Measurements from ENCODE around the gene RNF169. TPM values are rescaled to one million over a fixed set of nuclear protein-coding genes. Genes with fewer than 3 reads are reported as not detected.
"Not testable (repeated sequence)": the region's sequence is repeated elsewhere in the genome, so short reads cannot be mapped to it uniquely, and the experiment has no call there.

Gene RNF169
- total RNA-seq, 1 experiment from 2014 or later, result 28.0 TPM

GRCh38 chr11:74820763-74821162, 72.1 kb downstream of the RNF169 start:
- Histone ChIP-seq H3K27me3 (replicated peaks; ENCODE audit: control insufficient read depth, insufficient read depth, low read length) (no peaks in the 10 kb centered on the region), H3K4me3 (ENCODE audit: low read depth, low read length) (no peak overlapping the region), H3K9me3 (peaks cover 20% of the 10 kb centered on the region), H3K4me1 (peaks cover 28% of the 10 kb centered on the region), H3K36me3 (ENCODE audit: control insufficient read depth, insufficient read depth, low read length) (peaks cover 2% of the 10 kb centered on the region)
- ChIA-PET POLR2A (no interaction called here), CTCF (interaction anchor here (0.6 kb wide), 1 partner anchor 1305 kb away, joined by 6 read pairs; no protein-coding TSS in a partner anchor)
- H3K36me3 Mint-ChIP-seq (ENCODE audit: insufficient read depth, unreplicated experiment), result peaks cover 67% of the 10 kb centered on the region
- peaks cover 43% of the 10 kb centered on the region for H3K9me3 Mint-ChIP-seq (ENCODE audit: unreplicated experiment)
- DNase-seq, result no peak
- no TSS peak for BruUV-seq (replicated peaks)
- no peak overlapping the region for H3K4me3 Mint-ChIP-seq (ENCODE audit: unreplicated experiment)
- H3K27ac Mint-ChIP-seq (ENCODE audit: unreplicated experiment), result peak overlapping the region; percentile 51
- H3K4me1 Mint-ChIP-seq (ENCODE audit: low read depth, unreplicated experiment), result peaks cover 37% of the 10 kb centered on the region
- intact Hi-C loops (cut with micrococcal nuclease; ENCODE audit: unreplicated experiment), result no loop called here
- TF ChIP-seq CTCF (IDR thresholded peaks at IDR 0.05; ENCODE audit: insufficient read depth in 1 of 2, low read depth in 1 of 2, low read length in 1 of 2, severe bottlenecking in 1 of 2, unreplicated experiment in 1 of 2), result no peak
- no peaks in the 10 kb centered on the region for H3K27me3 Mint-ChIP-seq (ENCODE audit: insufficient read depth, unreplicated experiment)

GRCh38 chr11:74822170-74822569, 73.5 kb downstream of the RNF169 start:
- no TSS peak for BruUV-seq (replicated peaks)
- ChIA-PET POLR2A (no interaction called here), CTCF (no interaction called here)
- Histone ChIP-seq H3K27me3 (replicated peaks; ENCODE audit: control insufficient read depth, insufficient read depth, low read length) (no peaks in the 10 kb centered on the region), H3K4me1 (peaks cover 16% of the 10 kb centered on the region), H3K36me3 (ENCODE audit: control insufficient read depth, insufficient read depth, low read length) (peaks cover 14% of the 10 kb centered on the region), H3K4me3 (ENCODE audit: low read depth, low read length) (no peak overlapping the region), H3K9me3 (peaks cover 34% of the 10 kb centered on the region)
- Mint-ChIP-seq H3K36me3 (ENCODE audit: insufficient read depth, unreplicated experiment) (peaks cover 70% of the 10 kb centered on the region), H3K4me3 (ENCODE audit: unreplicated experiment) (no peak overlapping the region), H3K4me1 (ENCODE audit: low read depth, unreplicated experiment) (peaks cover 27% of the 10 kb centered on the region), H3K9me3 (ENCODE audit: unreplicated experiment) (peaks cover 48% of the 10 kb centered on the region), H3K27me3 (ENCODE audit: insufficient read depth, unreplicated experiment) (no peaks in the 10 kb centered on the region), H3K27ac (ENCODE audit: unreplicated experiment) (no peak overlapping the region)
- intact Hi-C loops (cut with micrococcal nuclease; ENCODE audit: unreplicated experiment), result no loop called here
- TF ChIP-seq CTCF (IDR thresholded peaks at IDR 0.05; ENCODE audit: insufficient read depth in 1 of 2, low read depth in 1 of 2, low read length in 1 of 2, severe bottlenecking in 1 of 2, unreplicated experiment in 1 of 2), result no peak
- DNase-seq, result no peak

- ChIA-PET CTCF (no interaction called here), POLR2A (no interaction called here)
- H3K4me1 ChIP-seq, result peaks cover 6% of the 10 kb centered on the region
- peaks cover 10% of the 10 kb centered on the region for H3K4me1 Mint-ChIP-seq (ENCODE audit: low read depth, unreplicated experiment)
- peaks cover 39% of the 10 kb centered on the region for H3K9me3 ChIP-seq
- no peak for TF ChIP-seq CTCF (IDR thresholded peaks at IDR 0.05; ENCODE audit: insufficient read depth in 1 of 2, low read depth in 1 of 2, low read length in 1 of 2, severe bottlenecking in 1 of 2, unreplicated experiment in 1 of 2)
- H3K4me3 Mint-ChIP-seq (ENCODE audit: unreplicated experiment), result no peak overlapping the region
- no peak overlapping the region for H3K27ac Mint-ChIP-seq (ENCODE audit: unreplicated experiment)
- H3K9me3 Mint-ChIP-seq (ENCODE audit: unreplicated experiment), result peaks cover 29% of the 10 kb centered on the region
- no peaks in the 10 kb centered on the region for H3K27me3 Mint-ChIP-seq (ENCODE audit: insufficient read depth, unreplicated experiment)
- DNase-seq, result no peak
- H3K36me3 Mint-ChIP-seq (ENCODE audit: insufficient read depth, unreplicated experiment), result peaks cover 80% of the 10 kb centered on the region
- H3K4me3 ChIP-seq (ENCODE audit: low read depth, low read length), result no peak overlapping the region
- peaks cover 14% of the 10 kb centered on the region for H3K36me3 ChIP-seq (ENCODE audit: control insufficient read depth, insufficient read depth, low read length)
- no peaks in the 10 kb centered on the region for H3K27me3 ChIP-seq (replicated peaks; ENCODE audit: control insufficient read depth, insufficient read depth, low read length)
- intact Hi-C loops (cut with micrococcal nuclease; ENCODE audit: unreplicated experiment), result no loop called here
- no TSS peak for BruUV-seq (replicated peaks)
Observed at GRCh38 chr11:74824285-74824982, 75.8 kb downstream of the RNF169 start.

GRCh38 chr11:74825596-74825995, 76.9 kb downstream of the RNF169 start:
- intact Hi-C loops (cut with micrococcal nuclease; ENCODE audit: unreplicated experiment); H3K27ac Mint-ChIP-seq (ENCODE audit: unreplicated experiment); DNase-seq; H3K4me3 ChIP-seq (ENCODE audit: low read depth, low read length); BruUV-seq (replicated peaks); H3K27me3 ChIP-seq (replicated peaks; ENCODE audit: control insufficient read depth, insufficient read depth, low read length); H3K4me1 Mint-ChIP-seq (ENCODE audit: low read depth, unreplicated experiment); POLR2A ChIA-PET; H3K4me1 ChIP-seq; H3K4me3 Mint-ChIP-seq (ENCODE audit: unreplicated experiment); H3K27me3 Mint-ChIP-seq (ENCODE audit: insufficient read depth, unreplicated experiment): not testable (repeated sequence)
- Histone ChIP-seq H3K9me3 (peaks cover 39% of the 10 kb centered on the region), H3K36me3 (ENCODE audit: control insufficient read depth, insufficient read depth, low read length) (peaks cover 14% of the 10 kb centered on the region)
- Mint-ChIP-seq H3K9me3 (ENCODE audit: unreplicated experiment) (peaks cover 29% of the 10 kb centered on the region), H3K36me3 (ENCODE audit: insufficient read depth, unreplicated experiment) (peaks cover 79% of the 10 kb centered on the region)
- CTCF ChIA-PET, result interaction anchor here (0.6 kb wide), 1 partner anchor 15 kb away, joined by 3 read pairs; no protein-coding TSS in a partner anchor
